ENCODE results near the gene DBN1. TPM values are rescaled to one million over a fixed set of nuclear protein-coding genes. Genes with fewer than 3 reads are reported as not detected.

The DBN1 gene
- total and polyA plus RNA-seq, 2 donors (not counting 3 experiments of a cell fraction or from before 2014, with no cell fraction given) = 198 to 336 TPM

- intact Hi-C loops (cut with micrococcal nuclease) = loop anchor here (10.0 kb wide), 2 partner anchors 624 to 956 kb away; partner anchors contain the start of genes N4BP3 and RNF44
- TF ChIP-seq MAX (IDR thresholded peaks at IDR 0.05; ENCODE audit: insufficient read depth, insufficient read length) = peak; percentile 25
- no peak for TF ChIP-seq CTCF (IDR thresholded peaks at IDR 0.05; ENCODE audit: extremely low read depth in 1 of 2, insufficient read depth in 1 of 2, low read depth in 1 of 2, low read length in 2 of 2)
- POLR2A ChIA-PET = interaction anchor here (0.7 kb wide), 1 partner anchor 52 kb away, joined by 7 read pairs; no protein-coding TSS in a partner anchor
- Histone ChIP-seq H3K4me2 (ENCODE audit: insufficient read depth, low read length) (no peak overlapping the region), H3K9ac (replicated peaks; ENCODE audit: extremely low read depth, insufficient read depth, low read length) (no peak overlapping the region), H3K9me3 (replicated peaks; ENCODE audit: control insufficient read depth, insufficient read depth, low read length) (no peaks in the 10 kb centered on the region), H3K27ac (ENCODE audit: insufficient read depth, low read depth, low read length) (no peak overlapping the region), H4K20me1 (replicated peaks; ENCODE audit: control insufficient read depth, extremely low read depth, insufficient read depth, low read length) (no peaks in the 10 kb centered on the region), H3K9me1 (replicated peaks; ENCODE audit: control insufficient read depth, extremely low read depth, insufficient read depth, low read length) (no peaks in the 10 kb centered on the region), H2AFZ (ENCODE audit: low read depth, low read length) (no peak overlapping the region), H3K79me2 (ENCODE audit: control insufficient read depth, insufficient read depth, low read length) (peaks cover 38% of the 10 kb centered on the region), H3K4me3 (replicated peaks in 1 of 3; ENCODE audit: insufficient read depth in 1 of 3, low read depth in 1 of 3, low read length in 3 of 3) (no peak overlapping the region), H3K4me1 (ENCODE audit: control insufficient read depth, extremely low read depth, insufficient read depth, low read length) (peaks cover 40% of the 10 kb centered on the region), H3K27me3 (ENCODE audit: control insufficient read depth in 2 of 2, insufficient read depth in 2 of 2, low read length in 2 of 2) (no peaks in the 10 kb centered on the region), H3K36me3 (ENCODE audit: control insufficient read depth in 2 of 2, extremely low read depth in 1 of 2, insufficient read depth in 2 of 2, low read length in 2 of 2) (peaks cover 23 to 44% of the 10 kb centered on the region in 2 experiments)
- CTCF ChIA-PET = interaction anchor here (0.6 to 5.3 kb wide), 8 partner anchors 11 to 100 kb away, joined by 3 to 58 read pairs (median 3); no protein-coding TSS in a partner anchor
- dilution Hi-C loops (cut with MboI; ENCODE audit: extremely low pct_ligation_motif_present, low sequenced_read_pairs) = no loop called here
- DNase-seq (ENCODE audit: low read depth, low spot score) = no peak
- no peak for FAIRE-seq
- no TSS peak for BruUV-seq (replicated peaks)
Observed at GRCh38 chr5:177490311-177490991, 17.0 kb upstream of the DBN1 start.

- Histone ChIP-seq H3K79me2 (ENCODE audit: control insufficient read depth, insufficient read depth, low read length) (peaks cover 38% of the 10 kb centered on the region), H3K27ac (ENCODE audit: insufficient read depth, low read depth, low read length) (no peak overlapping the region), H3K9ac (replicated peaks; ENCODE audit: extremely low read depth, insufficient read depth, low read length) (no peak overlapping the region), H4K20me1 (replicated peaks; ENCODE audit: control insufficient read depth, extremely low read depth, insufficient read depth, low read length) (no peaks in the 10 kb centered on the region), H3K9me3 (replicated peaks; ENCODE audit: control insufficient read depth, insufficient read depth, low read length) (no peaks in the 10 kb centered on the region), H3K4me1 (ENCODE audit: control insufficient read depth, extremely low read depth, insufficient read depth, low read length) (peaks cover 33% of the 10 kb centered on the region), H3K9me1 (replicated peaks; ENCODE audit: control insufficient read depth, extremely low read depth, insufficient read depth, low read length) (no peaks in the 10 kb centered on the region), H3K27me3 (ENCODE audit: control insufficient read depth in 2 of 2, insufficient read depth in 2 of 2, low read length in 2 of 2) (no peaks in the 10 kb centered on the region), H3K4me3 (replicated peaks in 1 of 3; ENCODE audit: insufficient read depth in 1 of 3, low read depth in 1 of 3, low read length in 3 of 3) (no peak overlapping the region), H3K4me2 (ENCODE audit: insufficient read depth, low read length) (no peak overlapping the region), H3K36me3 (ENCODE audit: control insufficient read depth in 2 of 2, extremely low read depth in 1 of 2, insufficient read depth in 2 of 2, low read length in 2 of 2) (peaks cover 26 to 55% of the 10 kb centered on the region in 2 experiments), H2AFZ (ENCODE audit: low read depth, low read length) (no peak overlapping the region)
- BruUV-seq (replicated peaks) = no TSS peak
- TF ChIP-seq CTCF (IDR thresholded peaks at IDR 0.05; ENCODE audit: extremely low read depth in 1 of 2, insufficient read depth in 1 of 2, low read depth in 1 of 2, low read length in 2 of 2) (peak in 1 of 2 donors; percentile 38), JUN (IDR thresholded peaks at IDR 0.05; ENCODE audit: borderline replicate concordance, insufficient read depth, insufficient read length, low read depth) (no peak)
- dilution Hi-C loops (cut with MboI; ENCODE audit: extremely low pct_ligation_motif_present, low sequenced_read_pairs) (no loop called here), intact Hi-C loops (cut with micrococcal nuclease) (no loop called here)
- ChIA-PET CTCF (interaction anchor here (1.4 to 5.3 kb wide), 3 partner anchors 12 to 98 kb away, joined by 3 to 58 read pairs (median 4); no protein-coding TSS in a partner anchor), POLR2A (interaction anchor here (1.0 kb wide), 1 partner anchor 8 kb away, joined by 5 read pairs; the partner anchor contains the start of gene PDLIM7)
- FAIRE-seq (no peak), DNase-seq (ENCODE audit: low read depth, low spot score) (no peak)
Observed at GRCh38 chr5:177489119-177489716, 15.8 kb upstream of the DBN1 start.
